CMK (cell line): ENCODE results near the gene GNB2.

Source experiments
- DNase-seq: peaks from one replicate; pipeline ENCODE4 v3.0.0-alpha.2; 2010; ENCODE audit warnings: low read depth

GNB2 gene

DNA sequence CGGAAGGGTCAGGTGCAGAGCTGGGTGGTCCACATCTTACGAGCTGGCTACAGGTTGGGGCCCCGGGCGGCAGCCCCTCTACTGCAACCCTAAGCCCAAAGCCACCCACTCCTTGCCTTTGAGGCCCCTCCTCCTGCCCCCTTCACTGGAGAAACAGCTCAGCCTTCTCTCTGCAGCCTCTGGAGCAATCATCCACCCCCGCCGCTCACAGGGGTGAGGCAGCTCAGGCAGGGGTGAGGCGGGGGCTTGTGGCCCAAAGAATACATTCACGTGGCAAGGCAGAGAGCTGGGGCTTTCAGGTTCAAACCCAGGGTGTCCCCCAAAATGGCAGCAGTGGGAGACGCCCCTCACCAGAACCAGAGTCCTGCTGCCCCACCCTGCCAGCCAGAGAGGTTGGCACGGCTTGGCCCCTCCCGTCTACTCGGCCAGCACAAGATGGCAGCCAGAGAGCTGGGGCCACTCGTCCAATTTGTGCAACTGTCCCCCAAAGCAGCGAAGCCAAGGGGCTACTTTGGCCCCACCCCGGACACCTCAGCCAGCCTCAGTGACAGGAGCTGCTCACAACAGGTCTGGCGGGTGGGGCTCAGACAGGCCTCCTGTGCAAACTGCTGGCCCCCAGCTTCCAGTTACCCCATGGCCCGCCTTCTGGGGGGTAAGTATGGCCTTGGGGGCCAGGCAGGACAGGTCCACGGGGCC, 7.2 kb downstream of the GNB2 start:
- DNase-seq = no peak

DNA sequence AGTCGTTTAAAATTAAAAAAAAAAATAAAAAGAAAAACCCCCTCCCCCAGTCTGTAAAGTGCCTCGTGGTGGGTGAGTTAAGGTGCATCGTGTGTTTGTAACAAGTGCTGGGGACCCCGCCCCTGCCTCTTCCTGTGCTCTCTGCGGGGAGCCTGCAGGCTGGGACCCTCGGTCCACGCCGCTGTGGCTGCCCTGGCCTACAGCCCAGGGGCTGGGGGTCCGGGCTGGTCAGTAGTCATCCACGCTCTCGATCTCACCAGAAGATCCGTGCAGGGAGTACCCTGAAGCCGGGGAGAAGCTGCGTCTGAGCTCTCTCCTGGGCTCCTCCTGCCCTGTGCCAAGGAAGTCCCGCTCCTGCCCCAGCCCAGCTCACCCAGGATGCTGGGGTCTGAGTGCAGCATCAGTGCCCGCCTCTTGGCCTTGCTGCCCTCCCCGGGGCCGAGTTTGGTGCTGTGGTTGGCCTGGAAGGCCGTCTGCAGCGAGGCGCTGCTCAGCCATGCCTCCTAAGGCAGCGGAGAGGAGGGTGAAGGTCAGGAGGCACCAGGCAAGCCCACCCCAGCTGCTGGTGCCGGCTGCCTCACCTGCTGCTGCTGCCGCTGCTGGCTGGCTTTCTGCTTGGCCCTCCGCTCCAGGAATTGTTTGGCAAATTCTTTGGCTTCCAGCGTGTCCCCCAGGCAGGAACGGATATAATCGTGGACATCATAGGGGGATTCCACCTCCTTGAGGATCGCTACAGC, 8.1 kb downstream of the GNB2 start:
- no peak for DNase-seq

DNA sequence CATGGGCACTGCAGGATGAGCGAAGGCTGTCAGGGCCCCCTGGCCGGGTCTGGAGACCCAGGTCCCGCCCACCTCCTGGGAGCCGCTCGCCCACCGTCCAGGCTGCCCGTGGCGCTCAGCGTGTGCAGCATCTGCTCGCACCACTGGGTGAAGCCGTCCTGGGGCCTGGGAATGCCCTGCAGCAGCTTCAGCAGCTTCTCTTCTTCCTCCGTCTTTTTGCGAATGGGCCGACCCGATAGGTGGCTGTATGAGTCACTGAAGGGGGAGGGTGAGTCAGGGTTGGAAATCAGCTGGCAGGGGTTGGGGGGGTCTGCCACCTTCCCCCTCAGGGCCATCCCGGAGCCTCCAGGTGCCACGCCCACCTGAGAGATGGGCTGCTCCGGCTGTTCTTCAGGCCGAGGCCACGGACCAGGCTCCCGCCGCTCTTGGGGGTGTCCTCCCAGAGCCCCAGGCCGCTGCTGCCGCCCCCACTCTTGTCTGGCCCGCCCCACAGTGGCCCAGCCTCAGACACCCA, 8.7 kb downstream of the GNB2 start:
- DNase-seq = no peak

DNA sequence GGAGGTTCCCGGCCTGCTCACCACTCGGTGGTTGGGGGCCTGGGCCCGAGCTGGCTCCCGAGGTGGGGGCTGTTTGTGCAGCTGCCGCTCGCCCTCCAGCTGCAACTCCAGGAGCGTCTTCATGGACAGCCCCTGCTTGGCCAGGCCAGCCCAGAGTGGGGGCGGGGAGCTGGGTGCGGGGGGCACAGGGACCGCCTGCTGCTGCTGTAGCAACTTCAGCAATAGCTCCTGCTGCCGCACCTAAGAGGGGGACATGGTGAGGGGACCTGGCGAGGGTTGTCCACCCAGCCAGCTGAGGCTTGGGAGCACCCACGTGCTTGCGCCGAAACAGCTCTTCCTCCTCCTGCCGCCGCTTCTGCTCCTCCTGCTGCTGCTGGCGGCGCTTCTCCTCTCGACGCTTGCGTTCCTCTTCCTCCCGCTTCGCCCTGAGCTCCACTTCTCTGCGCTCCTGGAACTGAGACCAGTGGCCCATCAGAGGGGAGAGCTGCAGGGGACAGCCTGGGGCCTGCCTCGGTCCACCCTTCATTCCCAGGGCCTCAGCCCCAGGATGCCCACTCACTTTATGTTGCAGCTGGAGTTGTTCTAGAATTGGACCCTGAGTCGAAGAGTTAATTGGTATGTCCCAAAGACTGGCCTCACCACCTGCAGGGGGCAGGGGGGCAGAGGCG, 9.6 kb downstream of the GNB2 start:
- no peak for DNase-seq

DNA sequence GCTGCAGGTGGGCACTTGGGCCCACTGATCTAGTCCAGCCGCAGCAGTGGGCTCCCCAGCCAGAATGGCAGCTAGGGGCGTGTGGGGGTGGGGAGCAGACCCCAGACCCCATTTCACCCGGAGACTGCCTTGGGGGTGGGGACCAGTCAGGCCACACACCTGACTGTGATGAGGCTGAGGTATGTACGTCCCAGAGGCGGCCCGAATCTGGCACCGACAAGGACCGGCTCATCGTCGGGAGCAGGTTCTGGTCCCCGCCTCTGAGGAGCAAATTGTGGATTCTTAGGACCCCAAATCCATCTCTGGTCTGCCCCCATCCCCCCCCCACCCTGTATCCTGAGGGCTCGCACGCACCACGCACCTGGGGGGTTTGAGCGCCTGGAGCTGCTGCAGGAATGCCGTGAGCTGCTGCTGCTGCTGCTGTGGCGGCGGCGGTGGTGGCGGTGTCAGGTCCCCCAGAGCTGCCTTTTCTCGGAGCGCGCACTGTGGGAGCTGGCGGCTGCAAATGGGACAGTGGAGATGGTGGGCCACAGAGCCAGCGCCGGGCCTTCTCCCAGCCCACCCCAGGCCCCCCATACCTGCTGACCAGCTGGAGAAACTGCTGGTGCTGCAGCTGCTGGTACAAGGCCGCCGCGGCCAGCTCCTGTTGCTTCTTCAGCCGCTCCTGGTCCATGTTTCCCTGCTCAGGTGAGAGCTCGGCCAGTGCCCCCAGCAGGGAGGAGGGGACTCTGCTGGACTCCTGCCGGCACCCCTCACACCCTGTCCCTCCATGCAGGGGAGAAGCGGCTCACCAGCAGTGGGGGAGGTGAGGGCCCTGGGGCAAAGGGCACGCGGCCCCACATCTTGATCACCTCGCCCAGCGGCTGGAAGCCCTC, 10.4 kb downstream of the GNB2 start:
- no peak for DNase-seq

DNA sequence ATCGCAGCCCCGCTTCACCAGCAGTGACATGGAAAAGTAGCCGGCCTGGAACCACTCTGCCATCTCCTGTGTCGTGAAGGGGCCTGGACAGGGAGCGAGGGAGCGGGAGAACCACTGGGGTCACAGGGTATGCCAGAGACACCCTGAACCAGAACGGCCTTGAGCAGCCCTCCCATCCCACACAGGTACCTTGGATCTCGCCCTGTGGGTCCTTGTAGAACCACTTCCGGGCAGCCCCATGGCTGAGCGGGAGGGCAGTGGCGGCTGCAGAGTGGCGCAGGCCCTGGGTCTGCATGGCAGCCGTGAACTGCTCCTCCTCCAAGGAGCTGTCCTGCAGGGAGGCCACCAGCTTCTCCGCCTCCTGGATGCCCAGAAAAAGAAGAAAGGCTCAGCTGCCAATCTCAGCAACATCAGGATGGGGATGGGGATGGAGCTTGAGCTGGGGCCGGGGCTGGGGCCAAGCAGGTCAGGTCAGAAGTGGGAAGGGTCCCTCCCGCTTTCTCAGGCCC, 11.0 kb downstream of the GNB2 start:
- DNase-seq = no peak

DNA sequence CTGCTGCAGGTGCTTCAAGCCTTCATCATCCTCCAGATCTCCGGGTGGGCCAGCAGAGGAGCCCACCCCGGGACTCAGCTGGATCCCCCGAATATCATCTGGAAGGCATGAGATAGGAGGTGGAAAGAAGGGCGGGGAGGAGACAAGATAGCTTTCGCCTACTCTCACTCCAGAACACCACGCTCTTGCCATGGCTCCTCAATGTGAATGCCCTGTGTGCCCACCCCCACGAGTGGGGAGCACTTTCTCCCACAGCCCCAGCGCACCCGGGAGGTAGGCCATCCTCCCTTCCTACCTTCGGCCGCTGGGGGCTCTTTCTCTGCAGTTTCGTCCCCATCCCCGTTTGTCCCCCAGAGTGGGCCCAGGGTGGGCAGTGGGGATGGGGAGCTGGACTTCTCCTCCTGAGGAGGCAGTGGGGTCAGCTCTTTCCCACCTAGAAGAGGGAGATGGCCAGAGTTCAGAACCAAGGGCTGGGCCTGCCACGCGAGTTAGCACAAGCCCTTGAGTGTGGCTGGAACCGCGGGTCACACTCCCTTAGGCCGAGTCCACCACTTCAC, 11.6 kb downstream of the GNB2 start:
- DNase-seq = no peak

DNA sequence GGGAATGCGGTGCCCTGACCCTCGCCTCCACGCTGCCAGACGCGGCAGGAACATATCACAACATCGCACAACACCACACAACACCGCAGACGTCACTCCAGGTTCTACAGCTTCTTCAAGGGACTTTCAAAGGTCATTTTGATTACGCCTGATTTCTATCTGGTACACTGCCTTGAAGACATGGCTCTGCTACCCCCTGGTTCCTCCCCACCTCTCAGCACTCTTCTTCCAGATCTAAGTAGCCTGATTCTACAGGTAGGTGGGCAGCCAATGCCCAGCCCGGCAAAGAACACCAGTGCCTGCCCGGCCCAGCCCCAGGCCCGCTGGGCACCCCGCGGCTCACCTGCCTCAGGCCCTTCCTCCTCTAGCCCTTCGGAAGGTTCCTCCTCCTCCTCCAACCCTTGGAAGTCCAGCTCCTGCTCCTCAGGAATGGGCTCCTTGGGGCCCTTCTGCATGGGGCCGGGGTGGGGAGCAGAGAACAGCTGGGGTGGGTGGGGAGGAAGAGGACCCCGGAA, 12.1 kb downstream of the GNB2 start:
- no peak for DNase-seq

DNA sequence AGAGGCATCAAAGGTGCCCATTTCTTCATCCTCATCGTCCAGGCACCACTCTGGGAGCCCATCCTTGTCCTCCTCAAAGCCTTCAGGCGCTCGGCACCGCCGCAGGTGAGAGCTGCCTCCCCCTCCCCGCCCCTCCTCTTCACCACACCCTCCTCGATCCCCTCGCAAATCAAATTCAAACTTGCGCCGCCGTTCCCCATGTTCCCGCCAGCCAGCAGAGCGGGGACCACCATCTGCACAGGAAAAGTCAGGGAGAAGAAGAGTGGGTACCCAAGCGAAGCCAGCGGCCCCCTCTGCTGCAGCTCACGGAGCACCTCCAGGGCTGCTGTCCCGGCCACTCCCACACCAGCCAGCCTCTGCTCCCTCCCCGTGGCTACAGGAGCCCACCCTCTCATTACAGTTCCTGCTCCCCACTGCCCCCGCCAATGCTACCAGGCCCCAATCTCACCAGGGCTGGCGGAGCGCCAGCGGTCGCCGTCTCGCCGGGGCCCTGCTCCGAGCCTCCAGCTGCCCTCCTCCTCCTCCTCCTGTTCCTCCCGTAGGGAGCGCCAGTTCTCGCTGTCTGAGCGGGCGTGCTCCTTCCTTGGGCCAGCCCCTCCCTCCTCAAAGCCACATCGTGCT, 12.8 kb downstream of the GNB2 start:
- DNase-seq = no peak

DNA sequence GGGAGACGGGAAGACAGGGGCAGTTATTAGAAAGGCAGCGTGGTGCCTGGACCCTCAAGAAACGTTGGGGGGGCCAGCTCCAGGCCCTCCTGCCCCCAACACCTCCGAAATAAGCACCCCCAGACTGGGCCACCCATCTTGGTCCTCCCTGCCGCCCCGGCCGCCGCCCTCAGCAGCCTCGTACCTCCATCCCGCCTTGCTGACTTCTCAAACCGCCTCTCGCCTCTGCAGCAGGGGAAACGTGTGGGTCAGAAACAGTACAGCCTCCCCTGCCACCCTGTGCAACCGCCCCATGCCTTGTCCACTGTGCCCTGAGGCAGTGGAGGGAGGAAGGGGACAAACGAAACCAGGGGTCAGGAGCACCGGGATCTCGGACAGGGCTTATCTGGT, 13.3 kb downstream of the GNB2 start:
- DNase-seq = no peak

DNA sequence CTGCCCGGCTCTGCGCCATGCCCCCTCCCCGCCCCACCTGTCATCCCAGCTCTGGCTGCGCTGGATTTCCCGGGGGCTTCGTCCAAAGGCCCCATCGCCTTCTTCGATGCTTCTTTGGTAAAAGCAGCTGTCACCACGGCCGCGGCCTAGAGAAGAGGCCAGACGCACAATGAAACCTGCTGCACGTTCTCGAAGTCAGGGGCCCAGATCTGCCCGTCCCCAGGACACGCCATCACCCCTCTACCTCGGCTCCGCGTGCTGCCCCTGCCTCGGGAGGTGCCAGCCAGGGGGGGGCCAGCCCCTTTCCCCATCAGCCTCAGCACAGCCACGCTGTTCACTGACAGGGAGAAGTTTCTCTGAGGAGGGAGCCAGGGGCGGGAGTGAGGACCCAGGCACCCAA, 13.7 kb downstream of the GNB2 start:
- DNase-seq = no peak

DNA sequence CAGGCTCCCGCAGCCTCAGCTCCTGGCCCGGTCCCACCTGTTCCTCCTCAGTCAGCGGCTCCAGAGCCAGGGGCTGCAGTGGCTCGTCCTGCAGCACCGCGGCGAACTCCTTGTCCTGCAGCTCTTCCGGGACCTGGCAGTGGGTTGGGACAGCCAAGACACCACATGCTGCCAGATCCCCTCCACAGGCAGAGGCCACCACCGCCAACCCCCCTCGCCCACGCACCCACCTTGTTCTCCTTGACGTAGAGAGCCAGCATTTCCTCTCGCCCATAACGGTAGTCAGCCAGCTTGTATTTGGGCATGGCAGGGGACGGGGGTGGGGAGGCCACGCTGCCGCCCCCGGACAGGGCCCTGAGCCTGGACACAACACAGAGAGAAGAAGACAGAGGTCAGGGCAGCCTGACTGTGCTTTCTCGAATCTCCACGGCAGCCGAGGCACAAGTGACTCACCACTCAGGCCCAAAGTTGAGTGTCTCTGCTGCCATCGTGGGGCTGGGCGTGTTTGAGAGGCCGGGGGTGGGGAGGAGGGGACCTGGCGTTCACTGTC, 14.3 kb downstream of the GNB2 start:
- DNase-seq = no peak

DNA sequence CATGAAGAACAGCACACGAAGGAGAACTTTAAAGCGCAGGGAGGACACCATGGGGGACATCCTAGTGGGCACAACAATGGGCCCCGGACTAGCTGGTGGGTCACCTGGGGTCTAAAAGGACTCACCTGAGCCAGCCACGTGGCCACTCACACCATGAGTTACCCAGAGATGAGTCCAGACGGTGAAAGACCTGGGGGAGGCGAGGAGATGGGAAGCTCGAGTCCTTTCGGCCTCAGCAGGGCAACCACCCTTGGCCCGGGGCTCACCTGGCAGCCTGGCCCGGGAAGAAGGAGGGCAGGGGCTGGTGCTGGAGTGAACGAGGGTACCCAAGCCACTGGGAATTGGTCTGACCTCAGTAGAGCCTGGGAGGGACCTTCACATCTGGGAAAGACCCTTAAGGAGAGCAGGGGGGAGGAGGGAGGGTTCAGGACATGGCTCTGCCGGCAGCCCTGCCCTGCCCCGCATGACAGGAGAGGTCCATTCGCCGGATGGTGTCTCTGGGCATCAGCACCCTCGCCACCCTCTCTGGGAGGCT, 14.9 kb downstream of the GNB2 start:
- no peak for DNase-seq

DNA sequence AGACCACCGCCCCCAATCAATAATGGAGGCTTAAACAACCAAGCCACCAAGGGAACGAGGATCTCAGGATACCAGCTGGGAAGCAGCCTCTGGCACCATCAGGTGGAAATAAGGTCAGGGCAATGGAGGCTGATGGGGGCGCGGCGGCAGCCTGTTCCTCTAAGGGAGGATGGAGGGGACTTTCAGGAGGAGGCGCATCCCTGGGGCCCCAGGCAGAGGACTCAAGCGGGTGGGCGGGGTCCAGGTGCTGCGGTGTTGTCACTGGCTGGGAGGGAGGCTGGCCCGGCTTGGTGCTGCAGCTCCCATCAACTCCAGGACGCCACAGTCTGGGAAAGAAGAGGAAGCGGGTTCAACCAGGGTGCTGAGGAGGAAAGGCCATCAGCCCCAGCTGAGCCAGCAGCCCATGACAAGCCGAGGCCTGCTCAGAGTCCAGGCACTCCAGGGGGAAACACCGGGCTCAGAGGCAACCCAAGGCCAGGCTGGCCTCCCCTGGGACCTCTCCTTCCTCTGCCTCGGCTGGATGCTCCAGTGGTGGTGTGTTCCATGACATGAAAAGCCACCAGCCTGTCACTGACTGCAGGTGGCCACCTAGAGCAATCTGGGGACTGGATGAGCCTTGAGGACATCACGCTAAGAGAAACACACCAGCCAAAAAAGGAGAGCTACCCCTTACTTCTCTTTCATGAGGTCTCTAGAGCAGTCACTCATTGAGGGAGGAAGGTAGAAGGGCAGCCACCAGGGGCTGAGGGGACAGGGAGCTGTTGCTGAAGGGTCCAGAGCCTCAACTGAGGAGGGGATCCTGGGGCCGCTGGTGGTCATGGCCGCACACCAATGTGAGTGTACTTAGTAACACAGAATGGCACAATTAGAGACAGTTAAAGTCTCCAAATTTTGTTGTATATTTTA, 15.9 kb downstream of the GNB2 start:
- DNase-seq = no peak

DNA sequence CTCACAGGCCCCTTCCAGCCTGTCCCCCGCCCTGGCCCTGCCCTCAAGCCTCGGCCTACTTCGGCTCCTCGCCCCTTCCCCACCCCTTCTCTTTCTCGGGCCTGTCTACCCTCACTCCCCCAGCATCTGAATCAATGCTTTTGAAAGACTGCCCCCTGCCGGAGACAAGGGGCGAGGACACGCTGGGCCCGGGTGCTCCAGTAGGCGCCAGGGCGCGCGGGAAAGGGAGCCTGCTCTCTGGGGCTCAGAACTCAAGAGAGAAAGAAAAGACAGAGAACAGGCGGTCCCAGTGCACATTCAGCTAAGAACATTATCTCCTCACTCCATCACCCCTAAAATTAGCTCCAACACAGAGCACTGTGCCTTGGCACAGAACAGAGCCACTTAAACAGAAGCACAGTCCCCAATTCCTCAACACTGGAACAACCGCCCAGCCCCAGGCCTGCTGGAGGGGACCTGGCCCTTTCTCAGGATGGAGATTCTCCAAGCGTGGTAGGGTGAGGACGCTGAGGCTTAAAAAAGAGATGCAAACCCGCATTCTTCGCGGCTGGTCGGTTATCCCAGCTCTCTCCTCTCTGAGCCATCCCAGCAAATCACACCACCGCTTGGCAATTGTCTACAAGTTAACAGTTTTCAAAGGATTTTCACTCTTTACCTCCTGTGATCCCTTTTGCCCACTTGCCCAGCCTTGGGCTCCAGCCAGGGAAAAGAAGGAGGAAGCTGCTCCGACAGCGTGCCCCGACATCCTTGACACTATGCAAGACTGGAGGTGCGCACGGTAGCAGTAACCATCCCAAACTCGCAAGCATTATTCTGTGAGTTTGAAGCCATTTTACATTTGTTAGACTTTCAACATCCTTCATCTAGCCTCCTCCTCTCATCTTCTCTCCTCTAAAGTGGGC, 18.4 kb downstream of the GNB2 start:
- peak; percentile 63 for DNase-seq

DNA sequence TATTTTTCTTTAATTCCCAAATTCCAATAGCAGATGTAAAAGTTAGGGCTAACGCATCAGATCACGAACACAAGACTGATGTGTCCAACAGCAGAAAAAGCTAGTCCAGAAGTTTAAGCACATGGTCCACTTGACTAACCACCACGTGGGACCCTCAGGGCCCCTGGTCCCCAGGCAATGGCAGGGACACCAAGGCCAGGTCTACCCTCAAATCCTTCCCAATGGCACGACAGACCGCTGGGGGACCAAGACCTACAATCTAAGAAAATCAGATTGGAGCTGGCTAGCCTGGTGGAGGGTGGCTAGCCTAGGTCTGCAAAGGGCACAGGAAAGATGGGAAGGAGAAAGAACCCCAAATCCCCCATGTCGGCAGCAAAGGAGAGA, 19.0 kb downstream of the GNB2 start:
- no peak for DNase-seq

DNA sequence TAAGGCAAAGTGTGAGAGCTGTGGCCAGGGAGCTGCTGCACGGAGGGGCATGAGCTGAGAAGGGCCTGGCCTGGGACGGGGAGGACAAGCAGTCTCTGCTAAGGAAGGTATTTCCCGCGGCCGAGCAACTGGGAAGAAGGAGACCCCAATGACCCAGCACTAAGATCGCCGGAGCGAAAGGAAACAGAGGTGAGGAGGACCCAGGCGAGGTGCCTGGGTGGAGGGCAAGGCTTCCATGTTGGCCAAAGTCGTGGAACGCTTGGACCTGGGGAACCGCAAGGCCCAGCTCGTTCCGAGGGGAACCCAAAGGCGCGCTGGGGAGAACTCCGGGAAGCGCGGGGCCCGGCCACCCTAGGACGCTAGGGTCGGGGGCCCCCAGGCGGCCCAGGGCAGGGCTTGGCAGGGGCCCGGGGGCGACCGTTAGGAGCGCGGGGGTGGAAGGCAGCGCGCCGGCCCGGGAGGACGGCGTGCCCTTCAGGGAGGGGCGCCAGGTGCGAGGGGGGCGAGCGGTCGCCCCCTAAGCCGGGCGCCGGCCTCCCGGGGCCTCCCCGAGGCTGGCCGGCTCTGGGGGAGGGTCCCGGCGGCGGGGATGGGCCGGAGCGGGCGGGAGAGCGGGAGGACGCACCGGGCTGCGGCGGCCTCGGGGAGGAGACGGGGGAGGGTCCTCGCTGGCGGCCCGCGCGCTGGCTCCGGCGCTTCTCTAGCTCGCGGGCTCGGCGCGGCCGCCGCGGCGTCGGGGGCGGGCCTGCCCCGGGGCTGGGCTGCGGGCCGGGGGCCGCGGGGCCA, 20.0 kb downstream of the GNB2 start:
- no peak for DNase-seq
